NCI-H1048 (cell line): ENCODE results near the gene NTS.

Source experiments
- DNase-seq: peaks from one replicate; lab custom pipeline; 2025; lab: John Stamatoyannopoulos, UW

The NTS gene, protein sequence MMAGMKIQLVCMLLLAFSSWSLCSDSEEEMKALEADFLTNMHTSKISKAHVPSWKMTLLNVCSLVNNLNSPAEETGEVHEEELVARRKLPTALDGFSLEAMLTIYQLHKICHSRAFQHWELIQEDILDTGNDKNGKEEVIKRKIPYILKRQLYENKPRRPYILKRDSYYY

DNA sequence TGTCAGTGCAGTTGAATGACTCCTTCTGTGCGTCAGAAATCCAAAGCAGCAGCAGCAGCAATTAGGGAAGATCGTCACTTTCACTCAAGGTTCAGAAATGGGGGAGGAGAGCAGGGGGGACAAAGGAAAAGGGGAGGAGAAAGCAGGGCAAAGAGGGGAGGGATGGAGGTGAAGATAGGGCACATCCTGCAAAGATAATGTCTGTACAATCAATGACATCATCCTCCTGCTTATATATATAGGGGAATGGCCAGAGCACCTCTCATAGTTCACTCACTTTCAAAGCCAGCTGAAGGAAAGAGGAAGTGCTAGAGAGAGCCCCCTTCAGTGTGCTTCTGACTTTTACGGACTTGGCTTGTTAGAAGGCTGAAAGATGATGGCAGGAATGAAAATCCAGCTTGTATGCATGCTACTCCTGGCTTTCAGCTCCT lies at the start of gene NTS:
NTS (plus strand) TSS at position 265 of the 431 bp plus-strand sequence; CDS start at position 374, 109 bp downstream.
- no peak for DNase-seq

DNA sequence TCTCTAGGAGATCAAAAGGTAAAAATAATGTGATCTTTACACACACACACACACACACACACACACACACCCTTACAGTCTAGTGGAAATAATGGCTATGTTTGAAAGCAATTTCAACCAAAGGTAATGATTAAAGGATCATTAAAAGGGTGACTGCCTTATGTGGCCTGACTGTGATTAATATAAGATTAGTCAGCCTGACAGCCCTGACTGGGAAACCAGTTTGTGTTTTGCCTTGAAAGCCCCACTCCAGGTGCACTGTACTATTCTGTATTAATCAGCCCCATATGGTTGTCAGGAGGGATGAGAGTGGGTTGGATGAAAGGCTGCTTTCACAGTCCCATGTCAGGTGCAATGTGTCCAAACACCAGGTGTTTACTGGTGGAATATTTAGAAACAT lies 48.3 kb upstream of the NTS start:
- no peak for DNase-seq

DNA sequence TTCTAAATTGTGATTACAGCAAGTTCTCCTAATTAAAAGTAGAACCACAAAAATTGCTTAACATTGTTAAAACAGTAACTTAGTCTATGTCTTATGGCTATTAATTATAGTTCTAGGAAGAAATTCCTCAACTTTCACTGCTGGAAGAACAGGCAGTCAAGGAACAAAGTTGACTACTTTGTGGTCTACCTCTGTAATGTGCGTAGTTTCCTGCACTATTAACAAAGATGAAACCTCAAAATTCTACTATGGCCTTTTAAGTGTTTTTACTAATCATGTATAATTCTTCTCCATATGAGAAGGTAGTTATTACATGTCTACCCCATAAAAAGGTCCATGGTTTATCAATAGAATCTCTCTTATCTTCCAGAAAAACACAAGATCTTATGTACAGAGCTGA lies 45.5 kb upstream of the NTS start:
- DNase-seq: no peak

DNA sequence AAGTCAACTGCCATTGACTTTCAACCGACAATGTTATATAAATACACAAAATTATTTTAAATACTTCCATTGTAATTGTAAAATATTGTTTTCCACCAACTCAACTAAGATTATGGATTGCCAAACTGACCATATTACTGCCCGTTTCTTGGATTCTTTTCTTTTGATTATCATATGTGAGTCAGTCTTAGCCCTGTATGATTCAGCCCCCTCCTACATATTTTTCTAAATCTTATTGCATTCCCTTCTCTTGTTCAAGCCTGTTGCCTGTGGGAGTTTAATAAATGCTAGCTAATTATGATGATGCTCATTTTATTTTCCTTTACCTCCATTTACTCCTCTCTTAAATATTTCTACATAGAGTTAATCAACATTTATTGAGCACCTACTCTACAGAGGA lies 44.7 kb upstream of the NTS start:
- no peak for DNase-seq

DNA sequence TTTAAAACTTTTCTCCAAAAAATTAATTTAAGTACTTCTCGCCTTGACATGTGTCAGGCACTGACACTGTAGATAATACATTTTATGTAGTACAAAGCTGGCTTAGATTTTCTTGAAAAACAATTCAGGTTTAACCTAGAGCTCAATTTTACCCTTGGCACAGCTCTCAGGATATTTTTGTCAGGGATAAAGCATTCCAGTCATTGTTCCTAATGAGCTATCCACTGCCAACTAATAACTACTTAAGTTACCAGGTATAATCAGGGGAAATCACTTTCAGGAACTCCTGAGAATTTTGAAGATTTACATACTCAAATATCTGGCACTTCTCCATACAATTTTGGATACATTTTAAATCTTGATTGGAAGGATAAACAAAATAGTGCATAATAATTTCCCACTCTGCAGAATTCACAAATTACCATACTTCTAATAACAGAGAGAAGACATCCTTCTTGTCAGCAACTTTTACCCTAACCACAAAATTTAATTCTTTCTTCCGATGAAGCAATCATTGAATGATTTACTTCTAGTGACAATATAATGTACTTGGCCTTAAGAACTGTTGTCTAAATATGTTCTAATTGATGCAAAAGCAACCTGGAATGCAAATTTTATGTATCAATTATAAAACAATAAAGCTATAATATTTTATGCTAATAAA lies 42.6 kb upstream of the NTS start:
- DNase-seq: no peak

DNA sequence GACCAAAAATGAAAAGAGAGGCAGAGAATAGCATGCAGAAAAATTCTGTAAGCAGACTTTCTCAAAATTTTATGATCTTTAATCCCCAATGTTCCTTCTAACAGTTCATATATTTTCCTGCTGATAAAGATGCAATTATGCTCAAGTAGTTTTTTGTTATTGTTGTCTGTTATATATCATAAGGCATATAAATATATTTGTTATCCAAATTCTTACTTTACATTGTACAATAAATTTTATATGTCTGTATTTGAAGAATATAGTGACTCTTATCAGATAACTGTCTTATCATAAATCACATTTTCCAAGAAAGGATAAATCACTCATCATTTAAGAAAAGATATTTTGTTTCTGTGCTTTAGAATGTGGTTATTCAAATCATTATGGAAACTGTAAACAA lies 40.5 kb upstream of the NTS start:
- no peak for DNase-seq

DNA sequence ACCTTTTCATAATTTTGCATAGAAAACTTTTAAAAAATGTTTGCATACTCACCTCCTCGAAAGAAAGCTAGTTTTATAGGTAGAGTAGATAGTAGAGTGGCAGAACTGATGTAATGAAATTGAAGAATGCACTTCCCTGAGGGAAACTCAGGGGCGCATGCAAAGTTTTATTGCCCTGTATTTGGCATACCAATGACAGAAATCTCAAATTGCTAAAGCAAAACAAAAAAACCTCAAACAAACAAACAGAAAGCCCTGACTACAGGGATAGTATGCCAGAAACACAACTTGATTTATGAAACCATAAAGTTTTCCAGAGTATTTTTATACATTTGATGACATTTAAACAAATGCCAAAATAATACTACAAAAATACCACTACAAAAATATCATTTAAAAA lies 39.7 kb upstream of the NTS start:
- peak; percentile 44 for DNase-seq

DNA sequence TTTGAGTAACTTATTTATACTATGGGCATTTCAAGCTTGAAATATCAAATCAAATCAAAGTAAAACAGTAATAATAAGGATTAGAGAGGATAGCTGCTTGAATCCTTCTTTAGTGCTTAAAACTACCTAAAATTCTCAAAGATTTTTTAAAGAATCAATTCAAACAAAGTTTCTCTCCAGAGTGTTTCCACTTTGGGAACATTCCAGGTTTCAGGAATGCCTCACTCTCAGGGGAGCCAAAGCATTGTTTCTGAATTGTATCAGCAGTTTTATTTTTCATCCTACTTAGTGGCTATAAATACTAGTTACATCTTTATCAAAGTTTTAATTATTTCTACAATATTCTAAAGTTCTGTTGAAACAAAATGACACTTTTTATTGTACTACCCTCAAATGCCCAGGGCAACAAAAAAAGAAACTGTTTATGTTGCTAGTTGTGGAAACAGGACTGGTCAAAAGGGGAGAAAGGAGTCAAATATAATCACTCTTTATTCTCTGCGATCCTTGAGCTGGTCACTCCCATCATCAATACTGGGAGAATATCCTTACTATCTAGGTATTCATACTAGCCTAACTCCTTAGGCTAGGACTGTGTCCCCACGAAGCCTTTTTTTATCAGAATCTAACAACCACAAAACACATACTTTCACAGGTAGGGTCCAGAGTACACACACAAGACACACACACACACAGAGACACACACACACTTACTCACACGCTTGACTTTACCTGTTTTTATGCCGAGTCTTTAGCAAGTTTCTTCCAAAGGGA lies 38.5 kb upstream of the NTS start:
- no peak for DNase-seq

DNA sequence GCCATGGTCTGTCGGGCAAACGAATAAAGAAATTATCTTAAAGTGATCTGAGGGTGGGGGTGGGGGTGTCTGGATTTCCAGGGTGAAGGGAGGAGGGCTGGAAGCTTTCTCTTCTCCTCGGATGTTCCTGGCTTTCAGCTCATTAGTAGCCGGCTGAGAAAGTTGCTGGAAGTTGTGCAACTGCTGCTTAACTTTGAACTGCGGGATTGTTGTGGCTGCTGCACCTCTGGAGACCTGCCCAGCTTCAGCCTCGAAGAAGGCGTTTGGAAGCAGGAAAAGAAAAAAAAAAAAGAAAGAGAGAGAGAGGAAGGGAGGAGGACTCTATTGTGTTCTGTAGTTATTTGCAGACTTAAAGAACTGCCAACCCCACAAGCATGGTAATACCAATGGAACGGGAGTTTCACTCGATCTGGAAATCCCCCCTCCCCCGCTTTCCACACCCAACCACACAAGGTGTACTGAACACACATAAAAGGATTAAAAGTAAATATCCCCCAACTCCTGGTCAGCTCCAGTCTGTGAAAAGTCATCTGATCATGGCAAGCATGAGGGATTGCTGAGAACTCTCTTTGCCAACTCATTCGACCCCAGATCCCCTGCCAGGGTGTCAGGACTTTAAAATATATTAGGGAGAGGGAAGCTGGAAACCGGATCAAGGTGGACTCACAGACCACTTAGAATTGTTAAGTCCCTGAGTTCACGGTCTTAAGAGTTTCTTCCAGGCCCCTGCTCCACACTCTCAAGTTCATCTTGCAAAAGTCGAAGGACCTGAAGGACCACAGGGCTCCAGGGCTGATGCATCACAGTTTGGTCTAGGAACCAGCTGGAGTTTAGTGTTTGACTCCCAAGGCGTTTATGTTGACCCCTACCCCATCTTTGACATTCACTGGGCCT lies 37.7 kb upstream of the NTS start, which contains the start of gene RASSF9:
RASSF9 (minus strand) TSS at position 213 of the 894 bp plus-strand sequence; CDS start at position 5, 208 bp downstream.
- DNase-seq: no peak

DNA sequence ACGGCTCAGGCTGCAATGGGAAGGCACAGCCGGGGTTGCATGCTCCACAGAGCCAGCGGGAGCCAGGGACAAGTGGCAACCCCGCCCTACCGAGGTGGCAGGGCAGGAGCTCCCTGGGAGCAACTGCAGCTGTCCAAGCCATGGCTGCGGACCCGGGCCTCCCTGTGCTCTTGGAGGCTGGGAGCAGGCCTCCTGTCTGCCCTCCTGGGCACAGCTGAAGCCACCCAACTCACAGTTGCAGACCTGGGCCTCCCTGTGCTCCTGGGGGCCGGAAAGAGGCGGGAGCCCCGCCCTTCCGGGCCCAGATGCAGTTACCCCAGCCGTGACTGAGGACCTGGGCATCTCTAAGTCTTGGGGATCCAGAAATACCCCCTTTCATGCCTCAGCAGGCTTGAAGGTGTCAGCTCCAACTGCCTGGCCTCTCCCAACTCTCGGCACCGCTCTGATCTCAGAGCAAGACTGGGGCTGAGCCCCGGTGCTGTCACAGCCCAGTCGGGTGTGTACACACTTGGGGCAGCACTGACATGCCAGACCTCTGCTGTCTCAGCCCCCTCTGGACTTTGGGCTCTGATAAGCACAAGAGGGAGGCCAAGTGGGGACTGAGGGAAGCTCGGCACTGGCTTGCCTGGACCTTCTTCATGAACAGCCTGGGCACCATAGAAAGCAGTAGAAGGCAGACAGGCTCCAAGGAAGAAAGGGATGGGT lies 30.3 kb upstream of the NTS start:
- no peak for DNase-seq

DNA sequence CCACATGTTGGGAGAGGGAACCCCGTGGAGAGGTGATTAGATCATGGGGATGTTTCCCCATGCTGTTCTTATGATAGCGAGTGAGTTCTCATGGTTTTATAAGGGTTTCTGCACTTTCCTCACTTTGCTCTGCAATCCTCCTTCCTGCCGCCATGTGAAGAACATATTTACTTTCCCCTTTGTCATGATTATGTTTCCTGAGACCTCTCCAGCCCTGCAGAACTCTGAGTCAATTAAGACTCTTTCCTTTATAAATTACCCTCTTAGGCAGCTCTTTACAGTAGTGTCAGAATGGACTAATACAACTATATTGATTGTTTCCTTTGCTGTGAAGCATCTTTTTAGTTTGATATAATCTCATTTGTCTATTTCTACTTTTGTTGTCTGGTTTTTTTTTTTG lies 24.8 kb upstream of the NTS start:
- no peak for DNase-seq

DNA sequence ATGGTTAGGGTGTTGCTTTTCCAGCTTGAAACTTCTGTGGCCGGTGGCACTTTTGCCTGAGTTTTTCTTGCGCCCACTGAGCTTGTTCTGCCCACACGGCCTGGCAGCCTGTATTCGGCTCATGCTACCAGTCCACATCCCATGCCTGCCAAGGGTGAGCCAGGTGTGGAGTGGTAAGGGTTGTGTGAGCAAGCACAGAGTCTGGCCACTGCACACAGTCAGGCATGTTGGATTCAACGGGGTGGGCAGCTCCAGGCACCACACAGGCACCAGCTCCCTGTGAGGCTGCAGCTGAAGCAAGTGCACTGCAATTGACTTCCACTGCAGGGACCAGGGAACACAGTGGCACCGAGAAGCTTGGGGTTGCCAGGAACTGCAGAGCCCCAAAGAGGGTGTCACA lies 18.8 kb upstream of the NTS start:
- DNase-seq: no peak

DNA sequence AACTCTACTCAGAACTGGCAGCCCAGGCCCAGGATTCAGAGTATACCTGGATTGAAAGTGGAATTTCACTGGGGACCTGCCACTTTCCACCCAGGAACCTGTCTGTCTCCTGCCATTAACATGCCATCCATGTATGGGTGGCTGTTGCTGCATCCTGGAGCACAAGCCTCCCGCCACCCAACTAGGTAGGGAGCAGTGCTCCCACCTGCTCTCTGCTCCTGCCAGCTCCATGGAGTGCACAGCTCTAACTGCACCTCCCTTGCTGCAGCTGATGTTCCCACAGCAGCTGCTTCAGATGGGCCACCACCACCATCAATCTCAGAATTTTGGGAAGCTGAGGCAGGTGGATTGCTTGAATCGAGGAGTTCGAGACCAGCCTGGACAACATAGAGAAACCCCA lies 17.1 kb upstream of the NTS start:
- DNase-seq: no peak

DNA sequence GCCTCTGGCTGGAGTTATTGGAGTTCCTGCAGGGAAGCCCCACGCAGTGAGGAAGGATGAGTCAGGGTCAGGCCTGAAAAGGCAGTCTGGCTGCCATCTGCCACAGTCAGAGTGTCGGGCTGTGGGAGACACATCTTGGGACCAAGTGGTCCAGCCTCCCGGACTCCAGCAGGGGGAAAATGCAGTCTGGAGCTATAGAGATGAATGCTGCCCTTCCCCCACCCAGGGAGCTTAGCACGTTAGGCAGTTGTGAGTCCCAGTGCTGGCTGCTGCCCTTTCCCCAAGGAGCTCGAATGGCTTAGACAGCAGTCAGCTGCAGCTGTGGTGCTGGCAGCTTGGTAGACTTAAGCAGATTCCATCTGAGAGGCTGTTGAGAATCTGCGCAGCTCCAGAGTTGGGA lies 8.2 kb upstream of the NTS start:
- DNase-seq: no peak

DNA sequence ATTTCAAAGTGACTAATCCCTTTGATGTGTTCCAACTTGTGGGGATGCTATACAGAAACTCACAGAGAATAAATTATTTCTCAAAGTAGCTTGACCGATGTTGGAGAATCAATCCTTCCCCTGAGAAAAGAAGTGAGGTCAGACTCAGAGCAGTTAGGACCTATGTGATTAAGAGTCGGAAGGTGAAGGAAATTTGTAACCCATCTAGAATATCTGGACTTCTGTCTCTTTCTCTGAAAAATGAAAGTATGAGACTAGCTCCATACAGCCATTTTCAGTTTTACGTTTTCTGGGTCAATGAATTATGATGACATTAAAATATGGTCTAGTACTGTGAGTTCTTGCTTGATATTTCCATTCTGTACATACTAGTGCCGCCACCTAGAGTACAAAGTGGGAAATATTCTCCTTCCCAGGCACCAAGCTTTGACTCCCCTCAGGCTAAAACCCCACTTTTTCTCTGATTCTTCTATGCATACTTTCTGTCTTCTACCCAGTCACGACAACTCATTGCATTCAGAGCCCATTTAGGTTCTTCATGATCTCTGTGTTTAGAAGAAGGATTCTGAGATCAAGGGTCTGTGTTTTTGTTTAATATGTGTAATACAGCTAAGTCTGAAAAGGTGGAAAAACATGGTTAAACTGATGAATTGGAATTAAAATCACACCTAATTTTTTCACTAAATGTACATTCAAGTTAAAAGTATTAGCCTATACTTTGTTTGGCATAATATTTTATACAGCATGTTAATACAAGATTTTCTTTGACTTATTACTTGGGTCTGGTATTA lies 6.9 kb upstream of the NTS start:
- DNase-seq: peak; percentile 22

DNA sequence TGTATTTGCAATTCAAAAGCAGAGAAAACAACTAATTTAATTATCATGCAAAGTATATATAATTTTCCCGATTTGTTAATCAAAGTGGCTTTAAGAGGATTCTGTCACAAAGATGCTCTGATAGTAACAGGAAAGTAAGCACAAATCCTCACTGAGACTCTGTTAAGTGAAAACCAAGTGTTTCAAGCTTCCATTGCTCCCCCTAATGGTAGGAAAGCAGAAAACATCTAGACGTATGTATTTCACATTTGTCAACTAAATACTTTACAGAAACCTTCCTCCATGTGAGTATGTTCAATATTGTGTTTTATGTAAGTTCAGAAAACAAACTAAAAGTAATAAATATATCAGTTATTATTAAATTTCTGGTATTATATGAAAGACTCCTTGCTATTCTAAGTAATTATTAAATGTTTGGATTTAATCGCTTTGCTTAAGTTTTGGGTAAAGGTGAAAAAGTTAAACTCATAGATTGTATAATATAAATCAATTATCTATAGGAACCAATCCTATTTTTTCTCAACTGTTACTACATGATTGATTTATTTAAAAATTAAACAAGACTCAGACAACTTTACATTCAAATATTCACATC lies 1.5 kb upstream of the NTS start:
- DNase-seq: peak; percentile 68

DNA sequence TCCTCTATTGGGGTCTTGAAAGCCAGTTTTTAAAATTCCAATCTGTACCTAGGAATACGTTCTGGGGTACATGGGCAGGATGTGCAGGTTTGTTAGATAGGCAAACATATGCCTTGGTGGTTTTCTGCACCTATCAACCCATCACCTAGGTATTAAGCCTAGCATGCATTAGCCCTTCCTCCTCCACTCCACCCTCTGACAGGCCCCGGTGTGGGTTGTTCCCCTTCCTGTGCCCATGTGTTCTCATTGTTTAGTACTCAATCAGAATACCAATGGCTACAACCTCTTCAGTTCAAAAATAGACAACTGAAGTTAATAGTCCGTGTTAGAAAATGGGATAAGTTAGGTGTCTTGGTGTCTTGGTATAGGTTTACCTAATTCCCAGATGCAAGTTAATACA lies 3.4 kb downstream of the NTS start:
- DNase-seq: no peak

DNA sequence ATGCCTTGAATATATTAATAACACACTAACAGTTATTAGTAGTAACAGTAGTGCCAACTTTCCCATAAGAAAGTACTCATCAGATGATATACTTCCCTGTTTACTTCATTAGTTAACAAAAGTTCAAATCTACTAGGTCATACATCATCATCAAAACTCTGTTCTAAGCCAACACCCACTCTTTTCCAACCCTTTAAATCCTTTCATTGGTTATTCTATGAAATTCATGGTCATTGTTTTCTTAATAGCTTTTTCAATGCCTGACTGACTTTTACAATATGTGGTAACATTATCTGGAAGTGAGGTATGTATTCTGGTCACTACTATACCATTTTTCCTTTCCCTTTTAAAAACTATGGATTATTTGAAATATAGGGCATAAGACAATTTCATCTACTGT lies 9.7 kb downstream of the NTS start:
- no peak for DNase-seq

DNA sequence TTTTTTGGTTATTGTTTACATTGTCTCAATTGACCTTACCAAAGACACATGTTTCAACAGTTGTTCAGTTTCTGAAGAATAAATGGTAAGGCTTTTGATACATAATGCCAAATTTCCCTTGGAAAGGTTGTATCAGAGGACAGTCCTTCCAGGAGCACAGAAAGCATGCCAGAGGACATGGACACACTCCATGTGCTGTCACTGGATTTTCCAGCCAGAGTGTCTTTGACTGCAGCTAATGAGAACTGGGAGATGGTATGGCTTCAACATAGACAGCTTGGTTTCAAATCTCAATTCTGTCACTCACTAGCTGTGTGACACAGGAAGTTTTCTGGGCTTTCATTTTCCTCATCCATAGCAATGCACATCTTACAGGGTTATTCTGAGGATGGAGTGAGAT lies 20.6 kb downstream of the NTS start:
- DNase-seq: no peak

DNA sequence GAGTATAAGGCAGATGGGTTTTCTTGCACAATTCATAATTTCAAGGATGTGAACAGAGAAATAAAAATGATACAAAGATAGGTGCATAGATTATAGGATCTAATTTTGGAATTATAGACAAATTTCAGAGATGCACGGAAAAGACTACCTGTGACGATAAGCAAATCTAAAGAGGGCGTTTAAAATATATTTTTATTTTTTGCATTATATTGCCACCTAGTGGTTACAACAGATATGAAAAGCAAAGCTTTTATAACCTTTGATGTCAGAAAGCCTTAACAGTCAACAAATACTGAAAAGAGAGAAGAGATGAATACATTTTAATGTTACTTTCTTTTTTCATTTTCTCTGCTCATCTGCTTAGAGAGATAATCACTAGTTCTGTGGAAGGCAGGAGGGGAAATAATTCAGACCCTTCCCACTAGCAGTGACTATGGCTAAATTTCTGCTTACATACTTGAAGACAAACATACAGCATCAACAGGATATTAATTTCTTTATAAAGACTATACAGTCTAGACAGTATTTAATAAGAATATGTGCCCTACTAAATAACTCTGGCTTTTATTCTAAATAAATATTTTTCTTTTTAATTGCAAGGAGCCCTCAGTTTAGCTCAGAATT lies 46.3 kb downstream of the NTS start:
- peak; percentile 4 for DNase-seq
